ENCODE results near the gene CAP1.

DNA sequence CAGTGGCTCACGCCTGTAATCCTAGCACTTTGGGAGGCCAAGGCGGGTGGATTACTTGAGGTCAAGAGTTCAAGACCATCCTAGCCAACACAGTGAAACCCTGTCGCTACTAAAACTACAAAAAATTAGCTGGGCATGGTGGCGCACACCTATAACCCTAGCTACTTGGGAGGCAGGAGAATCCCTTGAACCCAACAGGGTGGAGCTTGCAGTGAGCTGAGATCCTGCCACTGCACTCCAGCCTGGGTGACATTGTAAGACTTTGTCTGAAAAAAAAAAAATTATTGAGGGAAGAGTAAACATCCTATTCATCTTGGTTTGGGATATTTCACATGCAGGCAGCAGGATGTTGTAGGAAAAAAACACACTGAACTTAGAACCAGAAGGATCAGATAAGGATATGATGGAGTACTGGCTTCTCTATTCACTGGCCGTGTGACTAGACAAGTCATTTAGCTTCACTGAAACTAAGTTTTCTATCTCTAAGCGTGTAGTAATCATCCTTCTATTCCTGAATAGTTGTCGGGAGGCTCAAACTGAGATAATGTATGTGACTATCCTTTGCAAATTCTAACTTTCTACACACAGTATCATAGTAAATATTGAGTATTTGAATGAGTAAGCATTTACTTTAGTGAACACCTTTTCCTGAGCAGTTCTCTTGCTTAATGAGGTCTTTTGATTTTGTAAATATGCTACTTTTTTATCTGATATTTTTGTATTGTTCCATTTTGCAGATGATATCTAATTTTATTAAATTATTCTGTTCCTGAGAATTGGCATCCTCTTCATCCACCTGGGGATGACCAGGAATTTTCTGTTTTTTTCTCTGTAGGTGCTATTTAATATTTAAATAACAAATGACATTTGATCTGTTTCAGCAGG is 18.2 kb downstream of the CAP1 start:
- TF ChIP-seq, protein P1, sequence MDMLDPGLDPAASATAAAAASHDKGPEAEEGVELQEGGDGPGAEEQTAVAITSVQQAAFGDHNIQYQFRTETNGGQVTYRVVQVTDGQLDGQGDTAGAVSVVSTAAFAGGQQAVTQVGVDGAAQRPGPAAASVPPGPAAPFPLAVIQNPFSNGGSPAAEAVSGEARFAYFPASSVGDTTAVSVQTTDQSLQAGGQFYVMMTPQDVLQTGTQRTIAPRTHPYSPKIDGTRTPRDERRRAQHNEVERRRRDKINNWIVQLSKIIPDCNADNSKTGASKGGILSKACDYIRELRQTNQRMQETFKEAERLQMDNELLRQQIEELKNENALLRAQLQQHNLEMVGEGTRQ (IDR thresholded peaks at IDR 0.05; ENCODE audit: low read depth, low read length): no peak
- TF ChIP-seq, protein P2, sequence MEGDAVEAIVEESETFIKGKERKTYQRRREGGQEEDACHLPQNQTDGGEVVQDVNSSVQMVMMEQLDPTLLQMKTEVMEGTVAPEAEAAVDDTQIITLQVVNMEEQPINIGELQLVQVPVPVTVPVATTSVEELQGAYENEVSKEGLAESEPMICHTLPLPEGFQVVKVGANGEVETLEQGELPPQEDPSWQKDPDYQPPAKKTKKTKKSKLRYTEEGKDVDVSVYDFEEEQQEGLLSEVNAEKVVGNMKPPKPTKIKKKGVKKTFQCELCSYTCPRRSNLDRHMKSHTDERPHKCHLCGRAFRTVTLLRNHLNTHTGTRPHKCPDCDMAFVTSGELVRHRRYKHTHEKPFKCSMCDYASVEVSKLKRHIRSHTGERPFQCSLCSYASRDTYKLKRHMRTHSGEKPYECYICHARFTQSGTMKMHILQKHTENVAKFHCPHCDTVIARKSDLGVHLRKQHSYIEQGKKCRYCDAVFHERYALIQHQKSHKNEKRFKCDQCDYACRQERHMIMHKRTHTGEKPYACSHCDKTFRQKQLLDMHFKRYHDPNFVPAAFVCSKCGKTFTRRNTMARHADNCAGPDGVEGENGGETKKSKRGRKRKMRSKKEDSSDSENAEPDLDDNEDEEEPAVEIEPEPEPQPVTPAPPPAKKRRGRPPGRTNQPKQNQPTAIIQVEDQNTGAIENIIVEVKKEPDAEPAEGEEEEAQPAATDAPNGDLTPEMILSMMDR (conservative IDR thresholded peaks at IDR 0.05; ENCODE audit: low read depth, low read length): no peak
